Fibroblast of skin of scalp (primary cell): ENCODE data around the gene MAPKBP1.

Experiments
- DNase-seq: peaks from one replicate; pipeline ENCODE4 v3.0.0-alpha.2; 2013

Gene MAPKBP1

DNA sequence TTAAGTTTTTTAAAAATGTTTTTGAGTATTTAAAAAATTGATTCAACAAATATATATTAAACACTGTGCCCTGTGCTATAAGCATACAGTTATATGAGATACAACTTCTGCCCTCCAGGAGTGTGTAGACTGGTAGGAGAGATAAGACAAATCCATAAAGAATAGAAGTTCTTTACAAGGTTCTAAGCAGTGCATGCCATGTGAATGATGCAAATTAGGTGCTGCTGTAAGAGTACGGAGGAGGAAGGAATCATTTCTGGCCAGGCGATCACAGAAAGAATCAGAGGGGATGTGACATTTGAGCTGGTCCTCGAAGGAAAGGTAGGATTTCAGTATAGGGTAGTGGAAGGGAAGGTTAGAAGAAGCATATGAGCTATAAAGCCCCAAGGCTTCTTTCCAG, 14.0 kb downstream of the MAPKBP1 start:
- DNase-seq = no peak

DNA sequence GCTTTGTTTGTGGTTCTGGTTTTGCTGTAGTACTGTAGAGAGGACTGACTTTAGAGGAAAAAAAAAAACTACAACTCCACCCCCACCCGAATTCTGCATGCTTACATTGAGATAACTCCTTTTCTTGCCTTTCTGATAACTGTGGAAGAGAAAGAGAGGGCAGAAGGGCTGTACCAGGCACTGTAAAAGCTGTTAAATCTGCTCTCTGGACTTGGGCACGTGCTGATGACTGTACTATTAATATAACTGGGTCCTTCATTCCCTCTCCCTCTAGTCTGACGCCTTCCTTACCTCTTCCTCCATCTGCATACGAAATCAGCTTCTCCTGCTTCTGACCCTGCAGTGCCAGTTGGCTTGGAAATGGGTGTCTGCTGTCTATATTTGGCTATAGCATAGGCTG, 15.0 kb downstream of the MAPKBP1 start:
- DNase-seq = no peak

DNA sequence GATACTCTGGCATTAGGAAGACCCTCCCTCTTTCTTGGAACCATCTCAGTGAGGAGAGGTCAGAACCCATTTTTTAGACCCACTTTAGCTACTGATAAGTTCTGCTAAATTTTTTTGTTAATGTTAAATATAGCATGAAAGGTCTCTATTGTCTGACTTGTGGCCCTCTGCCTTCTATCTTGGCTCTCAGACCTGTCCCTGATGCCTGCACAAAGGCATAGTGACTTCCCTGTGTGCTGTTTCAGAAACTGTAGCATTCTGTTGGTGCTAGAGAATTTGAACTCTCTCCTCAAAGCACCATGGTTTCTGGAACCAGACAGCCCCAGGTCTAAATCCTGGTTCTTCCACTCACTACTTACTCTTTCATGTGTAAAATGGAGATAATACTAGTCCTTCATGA, 15.4 kb downstream of the MAPKBP1 start:
- DNase-seq = no peak

DNA sequence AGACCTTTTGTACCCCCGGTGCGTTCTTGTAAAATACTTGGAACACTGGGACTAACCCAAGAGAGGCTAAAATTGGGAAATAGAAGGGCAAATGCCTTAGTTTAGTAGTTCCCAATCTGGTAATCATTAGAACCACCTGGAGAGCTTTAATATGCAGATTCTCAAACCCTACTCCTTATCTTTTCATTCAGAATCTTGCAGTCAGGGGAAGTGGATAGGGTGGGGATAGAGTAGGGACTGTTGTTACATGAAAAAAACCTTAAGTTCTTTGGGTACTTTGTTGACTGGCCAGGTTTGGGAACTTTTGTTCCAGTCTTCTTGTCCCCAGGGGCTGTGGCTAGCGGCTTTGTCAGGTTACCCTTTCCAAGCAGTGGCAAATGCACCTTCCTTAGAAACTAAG, 15.9 kb downstream of the MAPKBP1 start:
- DNase-seq = no peak

DNA sequence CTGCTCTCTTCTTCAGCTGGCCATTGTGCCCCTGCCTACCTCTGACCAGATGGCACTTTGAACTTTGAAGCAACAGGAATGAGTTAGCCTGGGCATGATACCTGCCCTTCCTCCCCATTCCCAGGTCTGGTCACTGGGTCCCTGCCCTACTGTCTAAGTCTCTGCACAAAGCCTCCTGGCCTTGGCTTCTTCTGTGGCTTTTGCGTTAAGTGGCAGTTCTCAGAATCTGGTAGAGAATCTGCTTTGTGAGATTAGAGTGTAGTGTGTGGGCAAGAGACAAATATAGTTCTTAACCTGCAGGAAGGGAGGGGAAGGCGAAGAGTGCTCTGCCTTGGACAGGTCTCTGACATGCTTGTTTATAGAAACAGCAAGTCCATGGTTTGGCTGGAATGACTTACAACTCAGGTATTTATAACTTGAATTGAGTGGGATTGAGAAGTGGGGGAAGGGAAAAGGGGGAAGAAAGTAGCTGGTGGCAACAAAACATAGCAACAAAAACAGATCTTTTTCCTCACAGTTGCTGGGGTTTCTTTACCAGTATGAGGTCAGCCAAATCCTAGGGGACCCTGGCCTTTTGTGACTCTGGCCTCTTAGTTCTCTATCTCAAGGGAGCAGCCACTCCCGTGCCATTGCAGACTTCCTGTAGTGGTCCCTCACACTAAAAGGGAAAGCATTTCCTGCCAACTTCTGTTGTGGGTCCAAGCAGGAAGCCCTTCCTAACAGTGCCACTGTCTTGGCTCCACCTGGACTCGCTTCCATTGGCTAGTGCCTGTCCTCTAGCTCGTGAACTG, 16.7 kb downstream of the MAPKBP1 start:
- DNase-seq = peak; percentile 64

DNA sequence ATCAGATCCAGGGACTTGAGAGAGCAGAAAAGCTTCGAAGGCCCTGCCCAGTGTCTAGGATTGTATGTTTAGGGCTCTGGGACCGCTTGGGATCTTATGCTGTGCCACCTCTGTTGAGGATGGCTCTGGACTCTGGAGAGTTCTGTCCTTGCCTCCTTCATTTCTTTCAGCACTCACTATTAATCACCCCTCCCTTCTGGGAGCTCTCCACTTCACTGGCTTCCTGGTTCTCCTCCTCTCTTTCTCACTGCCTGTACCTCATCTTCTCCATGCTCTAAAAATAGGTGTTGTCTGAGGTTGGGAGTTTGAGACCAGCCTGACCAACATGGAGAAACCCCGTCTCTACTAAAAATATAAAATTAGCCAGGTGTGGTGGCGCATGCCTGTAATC, 17.3 kb downstream of the MAPKBP1 start:
- DNase-seq = no peak

DNA sequence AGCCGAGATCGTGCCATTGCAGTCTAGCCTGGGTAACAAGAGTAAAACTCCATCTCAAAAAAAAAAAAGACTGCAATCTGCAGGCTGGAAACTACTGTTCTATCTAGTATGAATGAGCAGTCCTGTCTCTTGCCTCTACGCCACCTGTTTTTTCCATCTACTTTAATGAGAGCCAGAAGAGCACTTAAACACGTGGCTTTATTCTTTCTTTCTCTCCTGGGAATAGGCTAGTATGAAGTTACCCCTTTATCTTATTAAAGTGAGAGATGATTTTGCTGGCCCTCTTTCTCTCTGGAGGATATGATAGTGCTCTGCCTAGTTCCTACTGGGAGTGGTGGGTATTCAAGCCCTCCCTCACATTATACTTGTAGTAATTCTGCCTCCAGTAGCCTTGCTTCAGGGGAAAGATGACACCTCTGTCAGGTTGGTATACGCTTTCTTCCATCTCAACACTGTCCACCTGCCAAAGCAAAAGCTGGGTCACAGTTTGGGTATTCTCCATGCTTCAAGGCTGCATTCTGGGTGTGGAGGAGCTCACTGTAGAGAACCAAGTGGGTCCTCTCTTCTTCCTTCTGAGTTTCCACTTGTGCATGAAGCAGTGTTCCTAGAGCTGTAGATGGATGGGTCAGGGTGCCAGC, 17.8 kb downstream of the MAPKBP1 start:
- DNase-seq = no peak

DNA sequence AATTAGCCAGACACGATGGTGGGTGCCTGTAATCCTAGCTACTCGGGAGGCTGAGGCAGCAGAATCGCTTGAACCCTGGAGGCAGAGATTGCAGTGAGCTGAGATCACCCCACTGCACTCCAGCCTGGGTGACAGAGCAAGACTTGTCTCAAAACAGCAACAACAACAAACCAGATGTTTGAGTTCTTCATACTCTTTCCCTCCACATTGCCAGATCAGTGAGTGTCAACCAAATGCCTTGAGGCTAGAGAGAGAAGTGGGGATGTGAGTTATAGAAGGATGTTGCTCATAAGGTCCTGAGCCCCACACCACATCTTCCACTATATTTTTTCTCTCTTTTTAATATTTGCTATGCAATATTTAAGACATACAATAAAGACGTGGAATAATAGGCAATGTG, 19.8 kb downstream of the MAPKBP1 start:
- DNase-seq = peak; percentile 47

DNA sequence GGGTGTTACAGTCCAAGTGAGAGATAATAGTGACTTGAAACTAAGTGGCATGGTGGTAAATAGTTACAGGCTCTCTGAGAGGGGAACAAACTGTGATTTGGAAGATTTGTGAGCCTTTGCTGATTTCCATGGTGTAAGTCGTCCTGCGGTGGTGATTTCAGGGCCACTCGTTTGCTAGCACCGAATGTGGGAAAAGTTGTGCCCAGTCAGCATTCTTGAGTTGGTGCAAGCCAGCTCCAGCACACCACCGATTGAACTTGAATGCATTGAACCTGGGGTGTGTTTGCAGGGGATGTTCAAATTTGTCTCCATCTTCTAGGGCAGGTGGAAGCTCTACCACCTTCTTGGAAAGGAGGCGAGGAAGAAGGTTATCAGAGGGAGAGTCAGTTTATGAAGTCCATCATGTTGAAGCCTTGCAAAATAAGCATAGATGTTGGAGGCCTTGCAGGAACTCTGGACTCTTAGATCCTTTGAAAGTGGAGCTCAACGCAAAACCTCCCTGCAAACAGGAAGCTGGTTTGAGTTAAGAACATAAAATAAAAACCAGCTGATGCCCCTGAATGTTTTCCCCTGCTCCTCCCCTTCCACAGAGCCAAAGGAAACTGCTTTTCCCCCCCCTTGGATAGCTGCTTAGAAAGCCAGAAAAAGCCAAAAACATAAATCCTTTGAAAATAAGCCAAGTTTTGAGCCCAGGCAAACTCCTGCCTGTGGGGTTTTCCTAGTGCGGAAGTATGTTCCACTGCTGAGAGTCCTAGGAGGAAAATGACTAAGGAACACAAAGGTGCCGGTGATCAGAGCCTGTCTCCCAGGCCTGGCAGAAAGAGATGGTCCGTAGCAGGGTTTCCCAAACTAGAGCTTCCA, 21.9 kb downstream of the MAPKBP1 start:
- peak; percentile 81 for DNase-seq

DNA sequence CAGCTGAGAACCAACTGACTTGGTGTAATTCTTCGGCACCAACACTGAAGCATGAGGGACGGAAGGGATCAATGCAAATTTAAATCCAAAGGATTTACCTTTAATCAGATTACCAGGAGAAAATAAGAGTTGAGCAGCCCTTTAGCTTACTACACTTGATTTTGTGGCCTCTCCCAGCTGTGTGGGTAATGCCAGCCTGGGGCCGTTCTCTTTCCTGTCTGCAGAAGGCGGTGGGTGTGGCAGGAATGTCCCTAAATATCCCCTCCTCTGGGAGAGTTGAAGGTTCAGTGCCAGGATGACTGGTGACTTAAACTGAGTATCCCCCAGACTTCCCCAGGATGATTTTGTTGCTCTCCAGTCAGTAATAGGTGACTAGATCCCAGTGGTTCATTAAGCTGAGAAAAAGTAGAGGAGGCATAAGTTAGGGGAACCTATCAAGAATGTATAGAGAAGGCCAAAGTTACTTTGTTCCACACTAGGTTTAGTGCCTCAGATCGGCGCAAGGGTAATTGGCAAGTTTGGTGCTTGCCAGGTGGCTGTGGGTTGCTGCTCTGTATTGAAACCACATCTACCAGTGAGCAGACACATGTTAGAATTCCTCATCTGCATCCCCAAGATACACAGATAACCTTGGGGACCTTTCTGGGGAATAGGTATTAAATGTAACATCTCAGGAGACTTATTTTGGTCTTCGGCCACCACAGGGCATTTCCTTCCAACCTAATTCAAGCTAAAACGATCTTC, 23.1 kb downstream of the MAPKBP1 start:
- no peak for DNase-seq

DNA sequence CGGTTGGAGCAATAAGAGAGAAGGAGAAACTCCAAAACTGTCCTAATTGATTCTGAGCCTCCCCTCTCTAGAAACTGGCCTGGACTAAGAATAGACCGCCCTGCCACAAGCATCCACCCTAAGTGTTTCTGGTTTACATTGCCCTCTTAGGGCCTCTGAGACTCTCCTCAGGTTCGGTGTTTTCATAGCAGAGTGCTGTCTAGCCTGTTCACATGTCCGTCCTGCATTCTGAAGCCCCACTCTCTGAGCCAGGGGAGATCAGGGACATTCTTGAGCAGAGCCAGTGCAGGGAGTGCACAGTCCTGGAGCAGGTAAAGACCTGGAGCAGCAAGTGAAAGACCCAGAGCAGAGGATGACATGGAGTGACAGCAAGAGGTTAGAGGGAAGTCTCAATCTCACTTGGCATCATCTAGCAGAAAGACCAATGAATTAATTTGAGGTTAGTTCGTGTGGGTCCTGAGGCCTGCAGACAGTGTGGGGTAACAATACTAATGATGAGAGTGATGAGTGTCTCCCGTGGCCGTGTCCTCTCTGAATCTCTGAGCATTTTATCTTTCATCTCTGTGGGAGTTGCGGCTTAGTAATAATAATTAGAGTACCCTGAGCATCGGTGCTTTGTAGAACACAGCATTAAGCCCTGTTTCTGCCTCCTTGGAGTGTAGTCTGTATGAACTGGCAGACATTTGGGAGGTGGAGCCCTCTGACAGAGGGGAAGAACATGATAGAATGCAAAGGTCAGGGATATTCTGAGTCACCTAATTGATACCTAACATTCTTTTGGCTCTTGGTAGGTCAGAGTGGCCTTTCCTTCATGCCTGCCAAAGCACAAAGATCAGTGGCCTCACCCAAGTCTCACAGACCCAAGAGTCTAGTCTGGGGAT, 24.6 kb downstream of the MAPKBP1 start:
- no peak for DNase-seq

DNA sequence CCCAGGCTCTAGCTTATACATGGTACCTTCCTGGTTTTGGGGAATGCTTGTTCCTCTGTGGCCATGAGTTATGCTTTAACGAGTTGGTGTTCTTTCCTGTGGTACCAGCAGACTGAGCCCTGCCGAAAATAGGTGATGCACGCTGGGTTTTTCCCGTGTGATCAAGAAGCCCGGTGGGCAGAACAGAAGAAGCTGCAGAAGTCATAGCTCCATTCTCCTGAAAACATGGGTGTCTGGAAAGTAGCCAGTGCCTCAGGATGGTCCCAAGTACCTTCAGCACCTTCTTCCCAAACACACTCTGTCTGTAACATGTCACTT, 25.2 kb downstream of the MAPKBP1 start:
- no peak for DNase-seq

DNA sequence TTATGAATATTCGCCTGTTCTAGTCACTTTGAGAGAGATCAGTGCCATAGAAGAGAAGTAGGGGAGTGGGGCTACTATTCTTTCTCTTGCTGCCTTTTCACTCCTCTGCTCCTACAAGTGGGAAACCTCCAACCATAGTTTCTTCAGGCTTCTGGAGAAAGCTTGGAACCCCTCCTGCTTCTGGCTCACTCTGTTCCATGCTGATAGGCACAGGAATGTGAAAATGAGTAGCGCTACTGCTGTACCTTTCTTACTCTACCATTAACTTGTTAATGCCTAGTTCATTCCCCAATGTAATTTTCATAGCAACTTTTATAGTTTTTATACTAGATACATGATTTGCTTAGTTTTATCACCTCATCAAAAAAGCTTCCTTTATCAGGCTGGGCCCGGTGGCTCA, 26.9 kb downstream of the MAPKBP1 start:
- no peak for DNase-seq

DNA sequence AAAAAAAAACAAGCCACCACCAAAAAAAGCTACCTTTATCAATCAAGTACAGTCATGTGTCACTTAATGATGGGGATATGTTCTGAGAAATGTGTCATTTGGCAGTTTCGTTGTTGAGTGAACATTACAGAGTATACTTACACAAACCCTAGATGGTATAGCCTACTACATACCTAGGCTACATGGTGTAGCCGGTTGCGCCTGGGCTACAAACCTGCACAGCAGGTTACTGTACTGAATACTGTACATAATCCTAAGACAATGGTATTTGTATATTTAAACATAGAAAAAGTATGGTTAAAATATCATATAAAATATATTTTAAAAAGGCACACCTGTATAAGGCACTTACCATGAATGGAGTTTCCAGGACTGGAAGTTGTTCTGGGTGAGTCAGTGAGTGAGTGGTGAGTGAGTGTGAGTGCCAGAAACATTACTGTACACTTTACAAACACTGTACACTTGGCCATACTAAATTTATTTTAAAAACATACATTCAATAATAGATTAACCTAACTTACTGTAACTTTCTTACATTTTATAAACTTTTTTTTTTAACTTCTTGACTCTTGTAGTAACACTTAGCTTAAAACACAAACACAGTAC, 27.7 kb downstream of the MAPKBP1 start:
- no peak for DNase-seq

DNA sequence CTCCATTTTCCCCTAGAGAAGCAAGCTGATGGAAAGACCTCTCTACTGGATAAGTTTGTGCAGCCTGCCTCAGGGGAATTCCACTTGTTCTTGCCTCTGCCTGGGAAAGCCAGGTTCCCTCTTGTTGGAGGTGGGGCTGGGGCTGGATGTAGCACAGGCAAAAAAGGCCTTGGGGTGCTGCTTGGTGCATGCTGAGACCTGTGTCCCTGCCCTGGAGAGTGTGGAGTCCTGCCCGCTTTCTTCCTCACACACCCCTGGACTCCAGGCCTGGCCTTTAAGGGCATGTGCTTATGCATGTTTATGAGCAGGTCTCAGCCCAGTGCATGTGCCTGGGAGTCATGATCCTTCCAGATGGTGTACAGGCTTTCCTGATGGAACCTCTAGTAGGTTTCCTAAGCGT, 30.1 kb downstream of the MAPKBP1 start:
- no peak for DNase-seq

DNA sequence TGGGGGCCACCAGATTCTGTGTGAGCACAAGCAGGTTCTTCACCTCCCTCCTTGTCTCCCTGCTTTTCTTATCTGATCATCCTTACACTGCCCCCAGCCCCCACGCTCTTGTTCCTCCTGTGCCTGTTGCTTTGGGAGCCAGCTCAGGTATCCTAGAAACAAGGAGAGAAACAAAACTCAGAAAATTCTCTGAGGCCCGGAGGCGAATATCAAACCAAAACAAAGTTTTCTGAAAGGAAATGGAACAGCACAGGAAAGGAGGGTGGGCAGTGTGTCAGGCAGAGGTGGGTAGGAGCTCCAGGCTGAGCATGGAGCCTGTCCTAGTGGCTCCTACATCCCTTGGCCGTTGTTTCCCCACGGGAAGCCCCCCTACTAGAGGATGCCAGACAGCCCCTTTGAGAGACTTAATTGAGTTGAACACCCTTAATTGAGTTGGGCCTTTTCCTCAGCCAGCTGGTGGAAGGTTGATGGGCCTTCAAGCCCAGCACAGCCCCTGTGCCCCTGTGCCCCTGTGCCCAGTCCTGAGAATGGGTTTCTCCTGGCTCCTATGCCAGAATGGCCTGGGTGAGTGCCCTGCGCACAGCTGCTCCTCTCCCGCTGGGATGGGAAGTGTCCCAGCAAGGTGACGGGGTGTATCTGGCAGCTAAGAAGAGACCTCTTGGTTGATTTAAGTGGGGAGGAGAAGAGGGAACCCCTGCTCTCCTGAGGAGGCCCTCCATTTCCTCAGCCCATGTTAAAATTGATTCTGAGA, 30.8 kb downstream of the MAPKBP1 start:
- no peak for DNase-seq

DNA sequence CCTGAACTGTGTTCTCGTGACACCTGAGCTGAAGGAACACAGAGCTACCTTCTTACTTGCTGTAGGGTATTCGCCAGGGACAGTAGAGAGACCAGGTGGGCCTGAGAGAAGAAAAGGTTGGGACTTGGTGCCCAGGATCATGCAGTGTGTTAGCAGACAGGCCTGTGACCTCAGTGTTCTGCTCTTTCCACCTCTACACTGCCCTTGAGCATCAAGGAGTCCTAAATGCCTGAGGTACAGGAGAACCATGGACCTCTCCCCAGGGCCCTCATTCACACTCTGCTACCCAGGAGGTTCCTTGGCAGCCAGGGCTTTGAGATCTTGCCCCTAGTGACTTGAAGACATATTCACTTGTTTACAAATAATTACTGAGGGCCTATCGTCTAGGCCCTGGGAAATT, 31.4 kb downstream of the MAPKBP1 start:
- no peak for DNase-seq

DNA sequence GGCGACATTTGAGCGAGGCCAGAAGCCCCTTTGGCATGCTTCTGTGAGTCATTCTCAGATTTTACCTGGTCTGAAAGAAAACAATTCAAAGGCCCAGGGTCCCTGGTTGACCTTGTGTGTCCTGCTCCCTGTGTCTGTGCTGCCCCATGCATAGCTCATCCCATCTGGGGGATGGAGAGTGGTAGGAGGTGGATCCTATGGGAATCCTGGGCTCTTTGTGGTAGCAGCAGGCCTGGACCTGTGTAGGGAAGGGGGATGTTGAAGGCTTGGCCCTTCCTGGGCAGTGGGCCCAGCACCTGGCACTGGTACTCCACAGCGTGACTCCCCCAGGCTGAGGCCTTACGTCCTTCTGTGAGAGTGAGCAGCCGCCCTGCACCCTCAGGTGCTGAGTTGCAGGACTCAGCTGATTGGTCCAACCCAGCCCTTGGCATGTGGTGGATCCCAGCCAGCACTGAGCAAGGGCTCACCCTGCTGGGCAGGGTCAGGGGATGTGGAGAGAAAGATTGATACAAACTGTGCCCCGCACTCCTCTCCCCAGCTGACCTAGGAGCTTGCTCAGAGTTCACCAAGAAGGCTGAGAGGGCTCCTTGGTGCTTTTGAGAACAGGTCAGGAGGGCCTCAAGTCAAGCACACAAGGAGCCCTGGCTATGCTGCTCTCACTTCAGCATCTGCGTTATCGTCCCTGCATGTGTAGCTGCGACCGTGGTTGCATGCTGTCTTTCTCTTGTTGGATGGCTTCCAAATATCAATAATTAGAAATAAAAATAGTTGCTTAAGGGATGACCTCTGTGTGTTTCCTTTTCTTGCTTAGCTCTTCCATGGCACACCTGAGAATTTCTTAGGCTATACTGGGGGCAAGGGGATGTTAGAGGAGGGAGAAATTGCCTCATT, 32.3 kb downstream of the MAPKBP1 start:
- DNase-seq = no peak

DNA sequence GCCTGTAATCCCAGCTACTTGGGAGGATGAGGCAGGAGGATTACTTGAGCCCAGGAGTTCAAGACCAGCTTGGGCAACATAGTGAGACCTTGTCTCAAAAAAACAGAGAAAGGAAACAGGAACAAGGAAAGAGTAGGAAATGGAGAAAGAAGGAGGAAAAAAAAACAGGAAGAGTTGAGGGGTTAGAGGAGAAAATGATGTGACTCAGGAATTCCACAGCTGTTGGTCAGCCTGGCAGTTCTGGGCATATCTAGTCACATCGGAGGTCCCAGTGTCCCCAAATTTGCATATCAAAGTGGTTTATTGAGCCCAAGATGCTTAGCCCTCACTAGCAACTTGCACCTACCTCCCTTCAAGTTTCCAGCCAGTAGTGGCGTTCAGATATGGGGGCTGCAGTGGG, 34.8 kb downstream of the MAPKBP1 start:
- no peak for DNase-seq
